Ramos (cell line): ENCODE results near the gene PID1.

Experiments
- in situ Hi-C: fragments of 300-500 bp; cut with MboI; formaldehyde crosslinking; loops from one replicate; pipeline ENCODE4 v1.14.3; 2022; ENCODE audit warnings: low sequenced_read_pairs; ENCODE audit not compliant: unreplicated experiment

The PID1 gene

GRCh38 chr2:229044581-229044980 is 226.5 kb downstream of the PID1 start:
- in situ Hi-C loops = no loop called here

GRCh38 chr2:229043681-229044080 is 227.4 kb downstream of the PID1 start:
- in situ Hi-C loops = no loop called here

- in situ Hi-C loops = no loop called here
Measured at GRCh38 chr2:229042349-229042748, 228.7 kb downstream of the PID1 start.

GRCh38 chr2:229041691-229042090 is 229.4 kb downstream of the PID1 start:
- in situ Hi-C loops = no loop called here

- in situ Hi-C loops = no loop called here
Measured at GRCh38 chr2:229037621-229038020, 233.5 kb downstream of the PID1 start.

GRCh38 chr2:229033816-229034215 is 237.3 kb downstream of the PID1 start:
- in situ Hi-C loops = no loop called here

GRCh38 chr2:229032608-229033234 is 238.4 kb downstream of the PID1 start:
- in situ Hi-C loops = no loop called here

- in situ Hi-C loops = no loop called here
Measured at GRCh38 chr2:229027353-229028105, 243.6 kb downstream of the PID1 start.

- in situ Hi-C loops = no loop called here
Measured at GRCh38 chr2:229025653-229026052, 245.4 kb downstream of the PID1 start.

- in situ Hi-C loops = no loop called here
Measured at GRCh38 chr2:229022652-229023051, 248.4 kb downstream of the PID1 start.

GRCh38 chr2:229022071-229022470 is 249.0 kb downstream of the PID1 start:
- in situ Hi-C loops = no loop called here

GRCh38 chr2:229009816-229010215 is 261.3 kb downstream of the PID1 start:
- in situ Hi-C loops = no loop called here

GRCh38 chr2:229003256-229003655 is 267.8 kb downstream of the PID1 start:
- in situ Hi-C loops = no loop called here

GRCh38 chr2:229001196-229001595 is 269.9 kb downstream of the PID1 start:
- in situ Hi-C loops = no loop called here

- in situ Hi-C loops = no loop called here
Measured at GRCh38 chr2:228999326-228999725, 271.8 kb downstream of the PID1 start.

GRCh38 chr2:228988786-228989185 is 282.3 kb downstream of the PID1 start:
- in situ Hi-C loops = no loop called here

- in situ Hi-C loops = no loop called here
Measured at GRCh38 chr2:228987441-228988155, 283.5 kb downstream of the PID1 start.

- in situ Hi-C loops = no loop called here
Measured at GRCh38 chr2:228986961-228987360, 284.1 kb downstream of the PID1 start.

- in situ Hi-C loops = no loop called here
Measured at GRCh38 chr2:228983700-228984099, 287.4 kb downstream of the PID1 start.

GRCh38 chr2:228974169-228974568 is 296.9 kb downstream of the PID1 start:
- in situ Hi-C loops = no loop called here
